HCT116 (cell line): Measurements from ENCODE around the gene CNTNAP2.

Experiments
- EZH2 ChIP-seq: fragments of 200-600 bp; sonication (generic); IDR thresholded peaks from 2 replicates; pipeline ENCODE4 v1.6.1; 2017; ENCODE audit warnings: antibody characterized with exemption, mixed run types
- EZH2phosphoT487 ChIP-seq: fragments of 200-600 bp; IDR thresholded peaks from 2 replicates; pipeline ENCODE4 v1.6.1; 2018; ENCODE audit warnings: antibody characterized with exemption, borderline replicate concordance
- POLR2A ChIP-seq: IDR thresholded peaks from 2 replicates; pipeline ENCODE4 v1.7.0; 2011; ENCODE audit warnings: borderline replicate concordance; ENCODE audit not compliant: insufficient read depth, insufficient read length; ENCODE audit errors: extremely low read depth
- POLR2AphosphoS5 ChIP-seq: IDR thresholded peaks from 2 replicates; pipeline ENCODE4 v1.6.1; 2011; ENCODE audit warnings: mild to moderate bottlenecking, low read depth, low read length, moderate library complexity
- RAD21 ChIP-seq: IDR thresholded peaks from 2 replicates; pipeline ENCODE4 v1.6.1; 2012; ENCODE audit warnings: low read depth, mild to moderate bottlenecking
- REST ChIP-seq: IDR thresholded peaks from 2 replicates; pipeline ENCODE4 v1.6.1; 2012; ENCODE audit warnings: low read depth
- SIN3A ChIP-seq: IDR thresholded peaks from 2 replicates; pipeline ENCODE4 v1.6.1; 2012; ENCODE audit warnings: low read depth
- YY1 ChIP-seq: IDR thresholded peaks from 2 replicates; pipeline ENCODE4 v1.6.1; 2011; ENCODE audit warnings: low read length, low read depth, moderate library complexity, mild to moderate bottlenecking; ENCODE audit not compliant: insufficient replicate concordance; ENCODE audit errors: extremely low read depth
- ZFX ChIP-seq: fragments of 450-650 bp; IDR thresholded peaks from 2 replicates; pipeline ENCODE4 v1.6.1; 2017
- TF ChIP-seq, protein P1 (sequence below), 3 experiments: fragments of 200-600 bp in 1 of 3; sonication (generic) in 1 of 3; IDR thresholded peaks in 2 of 3; conservative IDR thresholded peaks in 1 of 3; 2 replicates each; pipeline ENCODE4 v1.5.1; 2012 to 2017; ENCODE audit warnings: low read depth in 2 of 3, low read length in 2 of 3, antibody characterized with exemption in 1 of 3, borderline replicate concordance in 1 of 3, control low read depth in 1 of 3, mild to moderate bottlenecking in 1 of 3, mixed read lengths in 1 of 3, mixed run types in 1 of 3, moderate library complexity in 1 of 3; ENCODE audit not compliant: insufficient read depth in 1 of 3
- TF ChIP-seq, protein P2 (sequence below): IDR thresholded peaks from 2 replicates; pipeline ENCODE4 v1.6.1; 2012

DNA sequence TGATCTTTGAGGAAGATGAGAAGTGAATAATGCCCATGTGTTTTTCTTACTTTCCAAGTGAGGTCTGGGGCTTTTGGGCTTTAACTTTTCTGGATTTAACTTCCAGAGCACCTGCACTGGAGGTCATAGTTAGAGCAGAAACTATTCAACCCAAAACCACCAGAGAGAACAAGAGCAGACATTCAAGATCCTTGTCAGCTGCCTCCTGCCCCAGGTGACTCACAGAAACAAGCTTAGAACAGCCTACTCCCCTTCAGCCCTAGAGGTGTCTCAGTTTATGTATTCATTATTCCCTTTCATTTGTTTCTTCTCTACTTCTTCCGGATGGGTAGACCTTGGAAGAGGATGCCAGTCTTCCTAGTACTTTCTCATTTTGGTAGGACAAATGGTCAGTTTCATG lies 270.5 kb downstream of the CNTNAP2 start:
- TF ChIP-seq, protein P1, sequence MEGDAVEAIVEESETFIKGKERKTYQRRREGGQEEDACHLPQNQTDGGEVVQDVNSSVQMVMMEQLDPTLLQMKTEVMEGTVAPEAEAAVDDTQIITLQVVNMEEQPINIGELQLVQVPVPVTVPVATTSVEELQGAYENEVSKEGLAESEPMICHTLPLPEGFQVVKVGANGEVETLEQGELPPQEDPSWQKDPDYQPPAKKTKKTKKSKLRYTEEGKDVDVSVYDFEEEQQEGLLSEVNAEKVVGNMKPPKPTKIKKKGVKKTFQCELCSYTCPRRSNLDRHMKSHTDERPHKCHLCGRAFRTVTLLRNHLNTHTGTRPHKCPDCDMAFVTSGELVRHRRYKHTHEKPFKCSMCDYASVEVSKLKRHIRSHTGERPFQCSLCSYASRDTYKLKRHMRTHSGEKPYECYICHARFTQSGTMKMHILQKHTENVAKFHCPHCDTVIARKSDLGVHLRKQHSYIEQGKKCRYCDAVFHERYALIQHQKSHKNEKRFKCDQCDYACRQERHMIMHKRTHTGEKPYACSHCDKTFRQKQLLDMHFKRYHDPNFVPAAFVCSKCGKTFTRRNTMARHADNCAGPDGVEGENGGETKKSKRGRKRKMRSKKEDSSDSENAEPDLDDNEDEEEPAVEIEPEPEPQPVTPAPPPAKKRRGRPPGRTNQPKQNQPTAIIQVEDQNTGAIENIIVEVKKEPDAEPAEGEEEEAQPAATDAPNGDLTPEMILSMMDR (IDR thresholded peaks at IDR 0.05 in 2 of 3, conservative IDR thresholded peaks at IDR 0.05 in 1 of 3; ENCODE audit: borderline replicate concordance in 1 of 3, insufficient read depth in 1 of 3, low read depth in 2 of 3, low read length in 2 of 3) = no peak
- TF ChIP-seq EZH2phosphoT487 (no peak), RAD21 (no peak), EZH2 (no peak), REST (no peak), ZFX (no peak), YY1 (no peak), SIN3A (no peak), POLR2A (no peak), POLR2AphosphoS5 (no peak)
- TF ChIP-seq, protein P2, sequence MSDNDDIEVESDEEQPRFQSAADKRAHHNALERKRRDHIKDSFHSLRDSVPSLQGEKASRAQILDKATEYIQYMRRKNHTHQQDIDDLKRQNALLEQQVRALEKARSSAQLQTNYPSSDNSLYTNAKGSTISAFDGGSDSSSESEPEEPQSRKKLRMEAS = no peak
